GM21526 (cell line): ENCODE data around the gene MSANTD1.

Experiments used
- ATAC-seq: cut with Tn5 transposase; IDR thresholded peaks from one replicate; pipeline ENCODE4 v1.9.1; 2021; ENCODE audit warnings: moderate library complexity; ENCODE audit not compliant: unreplicated experiment, low FRiP score

MSANTD1 gene

GRCh38 chr4:3261411-3262207 lies 12.7 kb downstream of the MSANTD1 start:
- no peak for ATAC-seq

DNA sequence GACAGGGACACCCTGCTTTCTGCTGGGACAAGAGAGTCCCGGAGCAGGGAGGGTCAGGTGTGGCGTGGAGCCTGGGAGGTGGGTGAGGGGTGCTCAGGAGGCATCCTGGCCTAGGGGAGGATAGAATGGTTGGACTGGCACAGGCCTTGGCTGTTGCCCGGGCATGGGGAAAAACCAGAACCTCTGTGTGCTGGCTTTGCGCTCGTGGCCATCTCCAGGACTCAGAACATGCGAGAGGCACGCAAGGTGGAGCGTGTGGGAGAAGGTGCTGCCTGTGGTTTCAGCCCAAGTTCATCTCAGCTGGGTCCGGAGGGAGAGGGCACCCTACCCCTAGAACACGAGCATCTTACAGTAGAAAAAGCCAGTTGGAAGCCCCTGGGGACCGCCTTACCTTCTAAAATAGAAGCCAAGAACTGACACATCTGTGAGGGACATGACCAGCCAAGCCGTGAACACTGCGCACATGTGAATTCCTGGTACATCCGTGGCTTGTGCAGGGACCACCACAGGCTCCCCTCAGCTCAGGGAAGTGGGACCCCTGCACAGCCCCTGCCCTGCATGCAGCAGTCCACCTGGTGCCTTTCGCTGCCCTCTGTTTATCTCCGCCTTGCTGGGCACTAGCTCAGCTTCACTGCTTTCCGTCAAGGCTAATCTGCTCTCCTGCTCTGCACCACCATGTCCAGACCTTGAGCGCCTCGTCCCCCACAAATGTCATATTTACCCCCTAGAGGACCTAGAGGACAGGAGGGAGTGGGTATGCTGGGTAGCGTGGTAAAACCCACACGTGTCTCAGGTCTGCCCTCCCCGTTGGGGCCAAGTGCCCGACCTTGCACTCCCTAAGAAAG lies 13.5 kb downstream of the MSANTD1 start:
- no peak for ATAC-seq

- ATAC-seq, result no peak
Observed at GRCh38 chr4:3263053-3263875, 14.3 kb downstream of the MSANTD1 start.

DNA sequence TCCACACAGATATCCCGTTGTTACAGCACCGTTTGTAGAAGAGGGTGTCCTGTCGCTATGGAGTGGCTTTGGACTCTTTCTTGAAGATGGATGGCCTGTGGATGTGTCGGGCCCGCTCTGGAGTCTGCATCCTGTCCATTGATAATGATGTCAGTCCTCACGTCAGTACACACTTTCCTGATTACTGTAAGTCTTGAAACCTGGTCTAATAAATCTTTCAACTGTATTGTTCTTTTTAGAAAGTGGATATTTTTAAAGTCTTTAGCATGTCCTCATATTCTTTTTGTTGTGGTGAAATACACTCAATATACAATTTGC lies 14.9 kb downstream of the MSANTD1 start:
- ATAC-seq, result no peak

DNA sequence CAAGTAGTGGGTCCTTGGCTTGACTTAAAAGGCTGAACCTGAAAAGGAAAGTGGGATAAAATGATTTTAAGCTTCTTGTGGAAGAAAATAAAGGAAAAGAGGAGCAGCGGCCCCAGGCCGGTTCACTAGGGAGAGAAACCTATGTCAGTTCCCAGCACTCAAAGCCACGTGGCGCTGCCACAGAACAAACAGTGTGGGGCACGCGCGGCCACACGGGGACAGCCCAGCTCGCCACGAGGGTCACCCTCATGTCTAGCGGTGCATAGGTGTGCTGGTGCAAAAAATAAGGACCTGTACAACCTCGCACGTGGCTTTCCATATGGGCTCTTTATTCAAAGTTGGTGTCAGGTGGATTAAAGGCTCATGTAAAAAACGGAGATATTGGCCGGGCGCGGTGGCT lies 17.1 kb downstream of the MSANTD1 start:
- ATAC-seq, result no peak

DNA sequence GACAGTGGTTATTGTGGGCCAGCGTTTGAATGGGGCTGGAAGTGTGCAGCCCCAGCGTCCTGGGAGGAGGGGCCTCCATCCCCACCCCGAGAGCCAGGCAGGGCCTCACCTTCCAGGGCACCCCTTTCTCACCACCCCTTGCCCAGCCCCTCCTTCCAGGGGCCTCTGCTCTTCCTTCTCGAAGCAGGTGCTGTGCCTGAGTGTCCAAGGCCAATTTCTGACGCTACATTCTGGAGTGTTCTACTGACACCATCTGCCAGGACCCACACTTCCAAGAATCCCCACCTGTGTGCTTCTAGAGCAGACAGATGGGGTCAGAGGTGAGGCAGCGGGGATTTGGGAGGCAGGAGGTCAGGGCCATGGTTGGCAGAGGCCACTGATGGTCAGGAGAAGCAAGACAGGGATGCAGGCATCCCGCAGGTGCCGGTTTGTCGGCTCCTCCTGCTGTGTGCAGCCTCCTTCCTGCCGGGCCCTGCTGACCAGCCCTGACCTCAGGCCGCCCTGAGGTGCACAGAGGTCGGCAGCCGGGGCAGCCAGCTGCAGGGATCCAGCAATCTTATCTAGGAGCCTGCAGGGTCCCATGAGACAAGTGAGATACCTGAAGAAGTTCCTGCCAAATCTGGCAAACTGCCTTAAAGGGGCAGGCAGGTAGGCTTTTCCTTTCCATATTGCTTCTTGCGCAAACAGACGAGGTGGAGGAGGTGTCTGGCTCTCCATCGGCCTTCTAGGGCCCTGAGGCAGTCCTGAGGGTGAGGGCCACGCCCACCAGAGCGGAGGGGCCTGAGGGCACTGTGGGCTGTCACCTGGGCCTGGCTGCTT lies 18.8 kb downstream of the MSANTD1 start:
- ATAC-seq, result no peak

DNA sequence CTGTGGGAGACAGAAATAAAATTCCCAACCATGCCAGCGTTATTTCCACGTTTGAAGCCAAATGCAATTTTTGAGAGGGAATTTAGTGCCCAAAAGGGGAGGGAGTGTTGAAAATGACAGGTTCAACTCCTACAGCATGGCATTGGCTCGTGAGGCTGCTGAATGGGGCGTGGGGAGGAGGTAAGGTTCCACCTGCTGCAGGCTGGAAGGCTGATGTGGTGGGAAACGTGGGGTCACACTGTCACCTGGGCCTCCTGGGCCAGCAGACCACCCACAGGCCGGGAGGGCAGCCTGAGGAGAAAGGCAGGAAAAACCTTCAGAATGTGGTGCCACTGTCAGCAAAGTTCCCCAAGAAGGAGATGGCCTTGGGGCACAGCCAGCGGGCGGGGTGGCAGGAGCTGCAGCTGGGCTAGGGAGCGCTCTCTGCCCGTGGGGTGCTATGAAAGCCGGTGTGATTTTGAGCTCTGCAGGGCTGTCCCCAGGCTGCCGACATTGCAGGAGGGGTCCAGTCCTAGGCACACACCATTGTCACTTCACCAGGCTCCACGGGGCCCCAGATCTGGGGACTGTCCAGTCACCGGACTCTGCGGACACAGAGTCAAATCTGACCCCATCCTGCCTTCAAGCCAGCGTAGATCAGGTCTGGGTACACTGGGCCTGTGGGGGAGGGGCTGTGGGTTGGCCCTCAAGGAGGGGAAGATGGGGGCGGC lies 19.6 kb downstream of the MSANTD1 start:
- ATAC-seq, result no peak

DNA sequence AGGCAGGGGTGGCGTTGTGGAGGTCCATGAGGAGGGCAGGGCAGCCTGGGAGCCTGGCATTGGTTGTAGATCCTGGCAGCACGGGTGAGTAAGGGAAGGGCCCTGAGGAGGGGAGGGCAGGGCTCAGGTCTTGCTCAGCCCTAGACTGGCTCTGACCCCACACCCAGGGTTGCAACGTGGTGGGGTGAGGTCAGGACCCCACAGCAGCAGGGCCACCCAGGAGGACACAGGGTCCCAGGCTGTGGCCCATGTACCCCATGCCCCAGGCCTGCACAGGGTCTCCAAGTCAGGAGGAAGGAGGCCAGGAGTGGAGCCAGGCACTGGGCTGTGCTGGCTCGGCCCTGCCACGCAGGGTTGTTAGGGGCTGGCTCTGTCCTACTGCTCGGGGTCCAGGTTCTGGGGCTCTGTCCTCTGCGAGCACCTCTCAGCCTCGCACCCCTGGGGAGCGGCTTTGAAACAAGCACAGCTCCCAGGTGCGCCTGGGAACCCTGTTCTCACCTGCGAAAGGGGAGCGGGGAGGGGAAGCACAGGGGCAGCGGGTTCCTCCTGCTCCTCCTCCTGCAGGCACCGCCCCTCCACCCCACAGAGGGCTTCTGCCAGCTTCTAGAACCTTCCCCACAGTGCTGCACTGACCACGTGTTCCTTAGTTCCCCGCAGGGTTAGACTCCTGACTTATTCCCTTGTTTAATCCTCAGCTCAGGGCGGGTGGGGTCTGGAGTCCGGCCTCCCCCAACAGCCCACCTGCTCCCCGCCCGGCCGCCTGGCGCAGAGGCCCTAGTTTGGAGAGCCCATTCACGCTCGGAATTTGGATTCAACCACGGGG lies 20.4 kb downstream of the MSANTD1 start:
- no peak for ATAC-seq

- ATAC-seq, result no peak
Observed at GRCh38 chr4:3269991-3270611, 21.1 kb downstream of the MSANTD1 start.

DNA sequence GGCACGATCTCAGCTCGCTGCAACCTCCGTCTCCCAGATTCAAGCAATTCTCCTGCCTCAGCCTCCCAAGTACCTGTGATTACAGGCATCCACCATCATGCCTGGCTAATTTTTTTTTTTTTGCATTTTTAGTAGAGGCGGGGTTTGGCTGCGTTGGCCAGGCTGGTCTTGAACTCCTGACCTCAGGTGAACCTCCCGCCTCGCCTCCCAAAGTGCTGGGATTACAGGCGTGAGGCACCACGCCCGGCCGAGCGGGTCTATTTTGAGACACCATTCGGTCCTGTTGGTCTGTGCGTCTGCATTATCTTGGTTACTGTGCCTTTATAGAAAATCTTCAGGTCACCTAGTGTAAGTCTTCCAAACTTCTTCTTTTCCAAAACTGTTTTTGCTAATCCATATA lies 22.2 kb downstream of the MSANTD1 start:
- no peak for ATAC-seq

DNA sequence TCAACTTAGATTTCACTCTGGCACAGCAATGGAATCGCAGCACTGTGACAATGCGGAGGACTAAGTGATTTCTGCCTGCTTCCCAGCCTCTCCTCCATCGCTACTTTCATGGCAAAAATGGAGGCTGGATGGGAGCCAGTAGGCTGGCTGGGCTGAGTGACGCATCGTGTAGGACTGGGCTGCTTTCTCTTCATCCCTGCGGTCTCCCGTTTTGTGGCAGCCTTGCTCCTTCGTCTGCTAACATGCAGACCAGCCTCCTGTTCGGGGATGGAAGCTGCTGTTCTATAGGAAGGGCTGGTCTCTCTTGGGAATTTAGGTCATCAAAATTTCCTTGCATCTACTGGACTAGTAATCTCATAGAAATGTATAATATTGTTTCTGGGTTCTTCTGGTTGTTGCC lies 28.0 kb downstream of the MSANTD1 start:
- ATAC-seq, result no peak

DNA sequence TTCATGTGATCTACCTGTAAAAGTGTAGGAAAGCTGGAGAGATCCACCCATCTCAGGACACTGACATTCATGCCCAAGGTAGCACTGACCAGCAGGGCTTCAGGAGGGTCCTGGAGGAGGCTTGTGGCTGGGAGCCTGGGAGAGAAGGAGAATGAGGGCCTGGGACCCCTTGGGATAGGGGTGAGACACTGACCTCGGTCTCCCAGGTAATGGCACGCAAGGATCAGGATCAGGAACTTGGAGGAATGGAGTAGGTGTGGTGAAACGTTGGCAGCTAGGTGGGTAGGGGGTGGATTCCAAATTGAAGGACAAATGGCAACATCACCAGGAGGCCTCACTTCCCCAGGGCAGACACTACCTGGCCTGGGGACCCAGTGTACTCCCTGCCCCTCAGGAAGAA lies 31.5 kb downstream of the MSANTD1 start:
- no peak for ATAC-seq

- ATAC-seq, result no peak
Observed at GRCh38 chr4:3283483-3283882, 34.5 kb downstream of the MSANTD1 start.

DNA sequence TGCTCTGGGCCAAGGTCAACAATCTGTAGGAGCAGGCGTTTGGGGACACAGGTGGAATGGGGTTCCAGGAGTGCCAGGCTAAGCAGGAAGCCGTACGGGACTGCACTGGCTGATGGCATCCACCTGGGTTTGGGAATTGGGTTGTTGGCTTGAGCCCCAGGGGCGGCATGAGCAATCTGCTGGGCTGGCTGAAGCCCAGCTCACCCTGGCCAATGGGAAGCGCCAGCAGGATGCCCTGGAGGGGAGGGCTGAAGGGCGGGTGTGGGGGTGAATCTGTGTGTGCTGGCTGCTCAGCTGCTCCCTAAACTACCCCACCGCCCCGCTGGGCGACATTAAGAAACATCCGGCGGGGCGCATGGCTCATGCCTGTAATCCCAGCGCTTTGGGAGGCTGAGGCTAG lies 35.0 kb downstream of the MSANTD1 start:
- ATAC-seq, result no peak

GRCh38 chr4:3284734-3285557 lies 36.0 kb downstream of the MSANTD1 start:
- no peak for ATAC-seq

DNA sequence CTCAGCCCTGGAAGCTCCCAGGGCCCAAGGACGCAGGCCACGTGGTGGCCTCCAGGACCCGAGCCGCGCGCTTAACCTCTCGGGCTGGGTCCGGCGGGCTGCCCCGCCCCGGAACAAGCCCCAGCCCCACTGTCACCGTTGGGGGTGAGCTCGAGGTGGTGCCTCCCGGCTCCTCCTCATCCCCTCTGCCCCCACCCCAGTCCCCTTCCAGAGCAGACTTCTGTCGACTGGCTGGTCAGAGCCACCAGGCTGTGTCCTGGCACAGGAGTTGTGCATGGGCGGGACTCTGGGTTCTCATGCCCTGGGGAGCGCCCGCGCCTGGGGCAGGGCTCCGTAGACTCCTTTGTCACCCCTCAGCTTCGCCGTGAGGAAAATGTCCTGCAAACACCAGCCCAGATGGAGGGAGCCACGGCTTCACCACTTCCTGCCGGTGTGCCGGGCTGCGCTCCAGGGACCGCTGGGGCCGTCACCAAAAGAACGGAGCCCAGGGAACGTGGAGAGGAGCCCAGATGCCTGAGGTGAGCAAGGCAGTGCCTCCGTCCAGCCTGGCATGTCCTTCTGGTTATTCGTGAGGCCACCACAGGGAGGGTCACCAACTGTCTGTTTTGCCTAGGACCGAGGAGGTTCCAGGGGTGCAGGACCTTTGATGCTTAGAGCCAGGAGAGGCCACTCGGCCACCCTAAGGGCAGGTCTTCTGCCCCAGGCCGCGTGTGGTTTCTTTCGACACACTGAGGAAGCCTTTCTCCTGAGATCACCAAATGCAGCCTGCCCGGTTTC lies 36.8 kb downstream of the MSANTD1 start:
- ATAC-seq, result peak; percentile 71
